Transverse colon (tissue), 4 donors: ENCODE measurements around the gene MKLN1. TPM values are rescaled to one million over a fixed set of nuclear protein-coding genes. Genes with fewer than 3 reads are reported as not detected.
"Not testable (repeated sequence)": the region's sequence is repeated elsewhere in the genome, so short reads cannot be mapped to it uniquely, and the experiment has no call there.

ENCODE experiments used
- DNase-seq: peaks from one replicate; pipeline ENCODE4 v3.0.0-alpha.2; 2019
- H3K27ac ChIP-seq, 4 donors: fragments of 200-600 bp; sonication (generic); 2 replicates each; pipeline ENCODE4 v1.5.1; 2016 to 2018; ENCODE audit warnings: inconsistent platforms in 4 of 4
- H3K27me3 ChIP-seq: fragments of 200-600 bp; sonication (generic); 2 replicates; pipeline ENCODE4 v1.5.1; 2017; ENCODE audit warnings: inconsistent platforms
- H3K36me3 ChIP-seq, 4 donors: fragments of 200-600 bp; sonication (generic); 2 replicates each; pipeline ENCODE4 v1.5.1; 2017 to 2019; ENCODE audit warnings: inconsistent platforms in 4 of 4
- H3K4me1 ChIP-seq, 4 donors: fragments of 200-600 bp; sonication (generic); 2 replicates each; pipeline ENCODE4 v1.5.1; 2017 to 2020; ENCODE audit warnings: inconsistent platforms in 4 of 4
- H3K4me3 ChIP-seq, 4 donors: fragments of 200-600 bp; sonication (generic); 1 replicate in 1 of 4; 2 replicates in 3 of 4; pipeline versions ENCODE4 v1.5.1 to v1.6.1; 2017 to 2019; ENCODE audit warnings: inconsistent platforms in 4 of 4
- H3K9me3 ChIP-seq, 2 donors: fragments of 200-600 bp; sonication (generic); 2 replicates each; pipeline ENCODE4 v1.5.1; 2017 to 2019; ENCODE audit warnings: inconsistent platforms in 2 of 2
- CTCF ChIP-seq, 5 experiments: fragments of 200-600 bp in 3 of 5; fragments of 450-650 bp in 2 of 5; sonication (generic) in 3 of 5; IDR thresholded peaks; 1 replicate in 2 of 5; 2 replicates in 3 of 5; pipeline ENCODE4 v1.5.1; 2016 to 2017; ENCODE audit warnings: antibody characterized with exemption in 5 of 5, inconsistent platforms in 3 of 5, mild to moderate bottlenecking in 2 of 5, moderate library complexity in 1 of 5
- EP300 ChIP-seq: sonication (generic); formaldehyde crosslinking; IDR thresholded peaks from one replicate; pipeline ENCODE4 v1.6.1; 2017; ENCODE audit warnings: antibody characterized with exemption, low read depth
- POLR2A ChIP-seq: fragments of 450-650 bp; IDR thresholded peaks from one replicate; pipeline ENCODE4 v1.6.1; 2016; ENCODE audit warnings: antibody characterized with exemption, mild to moderate bottlenecking, moderate library complexity
- POLR2AphosphoS5 ChIP-seq, 3 donors: sonication (generic); formaldehyde crosslinking; IDR thresholded peaks; one replicate each; pipeline ENCODE4 v1.6.1; 2016; ENCODE audit warnings: antibody characterized with exemption in 3 of 3
- WGBS, 2 donors: methylation state at CpG; one replicate each; pipeline ENCODE4 v1.1.5; 2018; ENCODE audit warnings: low coverage in 1 of 2; 5-methylcytosine and 5-hydroxymethylcytosine counted together
- in situ Hi-C, 4 donors: fragments of 200-750 bp; cut with MboI; loops; one replicate each; pipeline versions ENCODE4 v1.15.0 to v1.15.1; 2017; ENCODE audit warnings: low sequenced_read_pairs in 3 of 4, low pct_ligation_motif_present in 1 of 4, low pct_unique_long_range_greater_than_20kb in 1 of 4
- intact Hi-C: fragments of 100-400 bp; cut with DNase I; formaldehyde crosslinking; loops from one replicate; pipeline ENCODE4 v1.15.1; 2023; ENCODE audit warnings: low total_unique reads
- total RNA-seq, 4 donors: library from RNA; depleted of rRNA; stranded (reverse); fragments of >200 nt; gene quantifications; one replicate each; pipeline ENCODE4 v1.1.0, GENCODE V29; 2016

MKLN1 gene
- total RNA-seq, 4 donors from 2014 or later, result 30.7 to 87.0 (median 48.6) TPM

- in situ Hi-C loops (no loop called here), intact Hi-C loops (no loop called here)
- WGBS, 2 donors, result 56 to 80% methylated on average over 1 to 9 of the region's 9 CpGs
- Histone ChIP-seq H3K4me3 (no peak overlapping the region), H3K4me1 (peaks cover under 1 to 17% (median 8%) of the 10 kb centered on the region in 4 donors), H3K27ac (peak overlapping the region in 1 of 4 donors; percentile 12), H3K9me3 (no peaks in the 10 kb centered on the region), H3K27me3 (peaks cover 5% of the 10 kb centered on the region), H3K36me3 (no peaks in the 10 kb centered on the region)
- no peak for DNase-seq
- TF ChIP-seq CTCF (IDR thresholded peaks at IDR 0.05) (no peak), POLR2A (no peak), EP300 (no peak), POLR2AphosphoS5 (IDR thresholded peaks at IDR 0.05) (no peak)
Observed at GRCh38 chr7:131502810-131503508, 175.3 kb downstream of the MKLN1 start.

GRCh38 chr7:131503639-131504038, 176.0 kb downstream of the MKLN1 start:
- H3K27ac ChIP-seq, result peak overlapping the region in 1 of 4 donors; percentile 12
- intact Hi-C loops, result no loop called here
- no peak for DNase-seq
- H3K4me1 ChIP-seq, result peaks cover 3 to 20% (median 9%) of the 10 kb centered on the region in 4 donors
- TF ChIP-seq POLR2A (no peak), CTCF (IDR thresholded peaks at IDR 0.05) (no peak), POLR2AphosphoS5 (IDR thresholded peaks at IDR 0.05) (no peak), EP300 (no peak)
- no peak overlapping the region for H3K4me3 ChIP-seq
- 55% methylated on average over 6 of the region's 6 CpGs; no CpG with 5 or more reads in 1 of the 2 donors for WGBS, 2 donors
- in situ Hi-C loops, result no loop called here
- H3K27me3 ChIP-seq, result peaks cover 5% of the 10 kb centered on the region
- H3K9me3 ChIP-seq, result no peaks in the 10 kb centered on the region
- no peaks in the 10 kb centered on the region for H3K36me3 ChIP-seq

GRCh38 chr7:131504157-131504899, 176.7 kb downstream of the MKLN1 start:
- TF ChIP-seq POLR2AphosphoS5 (IDR thresholded peaks at IDR 0.05), result no peak
- TF ChIP-seq EP300, result no peak
- TF ChIP-seq POLR2A, result no peak
- no peak for TF ChIP-seq CTCF (IDR thresholded peaks at IDR 0.05)
- in situ Hi-C loops, result no loop called here
- no peak for DNase-seq
- H3K4me3 ChIP-seq, result no peak overlapping the region
- H3K9me3 ChIP-seq, result no peaks in the 10 kb centered on the region
- H3K4me1 ChIP-seq, result peaks cover 3 to 20% (median 9%) of the 10 kb centered on the region in 4 donors
- no peak overlapping the region for H3K27ac ChIP-seq
- H3K36me3 ChIP-seq, result no peaks in the 10 kb centered on the region
- H3K27me3 ChIP-seq, result peaks cover 5% of the 10 kb centered on the region
- 84% methylated on average over 4 to 14 of the region's 14 CpGs for WGBS, 2 donors
- intact Hi-C loops, result no loop called here

- intact Hi-C loops, result not testable (repeated sequence)
Observed at GRCh38 chr7:131505037-131505620, 177.5 kb downstream of the MKLN1 start.

More at GRCh38 chr7:131505037-131505620, 177.5 kb downstream of the MKLN1 start:
- WGBS, 2 donors, result 29 to 80% methylated on average over 1 to 8 of the region's 8 CpGs
- in situ Hi-C loops, result loop anchor here in 1 of 4 donors (5.0 kb wide), 1 partner anchor 152 kb away; no protein-coding TSS in a partner anchor
- H3K9me3 ChIP-seq, H3K36me3 ChIP-seq, DNase-seq, H3K27me3 ChIP-seq, H3K4me3 ChIP-seq, H3K27ac ChIP-seq: not testable (repeated sequence)
- H3K4me1 ChIP-seq, result peaks cover 3 to 20% (median 9%) of the 10 kb centered on the region in 4 donors
